Activated gamma-delta T cell (primary cell): ENCODE results near the gene USP40.

ENCODE experiments used
- DNase-seq: peaks from one replicate; lab custom pipeline; 2025; lab: John Stamatoyannopoulos, UW

The USP40 gene

GRCh38 chr2:233426619-233427342, 139.8 kb downstream of the USP40 start:
- DNase-seq = no peak
